ENCODE measurements around the gene GAMT.
A peak's percentile ranks its signal among the peaks of the same experiment; 100 is the strongest.

GAMT gene

GRCh38 chr19:1417681-1418495 is 16.5 kb upstream of the GAMT start:
- no peak for DNase-seq

- DNase-seq: no peak
These were observed 15.8 kb upstream of the GAMT start for GRCh38 chr19:1417145-1417544.

GRCh38 chr19:1416014-1416841 is 14.9 kb upstream of the GAMT start:
- no peak for DNase-seq

GRCh38 chr19:1412995-1413800 is 11.9 kb upstream of the GAMT start:
- no peak for DNase-seq

- no peak for DNase-seq
These were observed 11.1 kb upstream of the GAMT start for GRCh38 chr19:1412323-1412923.

- no peak for DNase-seq
These were observed 10.2 kb upstream of the GAMT start for GRCh38 chr19:1411255-1412191.

- no peak for DNase-seq
These were observed 9.4 kb upstream of the GAMT start for GRCh38 chr19:1410789-1411188.

- DNase-seq: no peak
These were observed 8.9 kb upstream of the GAMT start for GRCh38 chr19:1410136-1410786.

GRCh38 chr19:1409204-1410005 is 8.1 kb upstream of the GAMT start:
- DNase-seq: no peak

- no peak for DNase-seq
These were observed 7.2 kb upstream of the GAMT start for GRCh38 chr19:1408300-1409203.

GRCh38 chr19:1407528-1408299 is 6.4 kb upstream of the GAMT start, which contains the start of gene DAZAP1:
Gene DAZAP1, plus strand, starts transcription at chr19:1407586. Its CDS starts 188 bp downstream, at chr19:1407774.
- DNase-seq: no peak

GRCh38 chr19:1406774-1407527 is 5.6 kb upstream of the GAMT start:
- DNase-seq: peak; percentile 91 to 92

GRCh38 chr19:1402411-1403070 is 1.2 kb upstream of the GAMT start:
- no peak for DNase-seq

GRCh38 chr19:1401889-1402217 is 511 bp upstream of the GAMT start:
- no peak for DNase-seq

GRCh38 chr19:1400281-1401137 is 833 bp downstream of the GAMT start:
- DNase-seq: peak in 1 of 2 experiments; percentile 19

GRCh38 chr19:1399745-1400144 is 1.6 kb downstream of the GAMT start:
- no peak for DNase-seq

Data from SW 1271 (cell line).